ENCODE results near the gene KREMEN2. TPM values are rescaled to one million over a fixed set of nuclear protein-coding genes. Genes with fewer than 3 reads are reported as not detected.

KREMEN2 gene
- total and polyA plus RNA-seq, 9 donors, result 0.18 to 0.57 (median 0.23) TPM; not detected in 5

- Histone ChIP-seq H3K36me3 (no peaks in the 10 kb centered on the region), H3K27me3 (peaks cover 10% of the 10 kb centered on the region), H3K4me3 (no peak overlapping the region), H3K4me1 (ENCODE audit: insufficient read depth) (peaks cover 6% of the 10 kb centered on the region), H3K27ac (no peak overlapping the region), H3K9me3 (no peaks in the 10 kb centered on the region)
- TF ChIP-seq EP300 (IDR thresholded peaks at IDR 0.05) (no peak), POLR2A (IDR thresholded peaks at IDR 0.05) (no peak), CTCF (IDR thresholded peaks at IDR 0.05) (no peak)
- intact Hi-C loops (cut with DNase I), result no loop called here
- 14 to 20% (median 17%) methylated on average over 25 to 28 of the region's 28 CpGs for WGBS, 3 donors
- DNase-seq, result peak in 2 of 5 donors; percentile 11 to 12
Measured at GRCh38 chr16:2962334-2963073, 1.6 kb upstream of the KREMEN2 start.

GRCh38 chr16:2963074-2963722, 877 bp upstream of the KREMEN2 start:
- TF ChIP-seq EP300 (IDR thresholded peaks at IDR 0.05) (no peak), POLR2A (IDR thresholded peaks at IDR 0.05) (no peak), CTCF (IDR thresholded peaks at IDR 0.05) (no peak)
- Histone ChIP-seq H3K27ac (no peak overlapping the region), H3K27me3 (peaks cover 10% of the 10 kb centered on the region), H3K36me3 (no peaks in the 10 kb centered on the region), H3K9me3 (no peaks in the 10 kb centered on the region), H3K4me1 (ENCODE audit: insufficient read depth) (peaks cover 6% of the 10 kb centered on the region), H3K4me3 (peak overlapping the region; percentile 3)
- WGBS, 3 donors, result 0 to 1% (median 1%) methylated on average over 14 to 40 of the region's 40 CpGs
- DNase-seq, result peak in 3 of 5 donors; percentile 18 to 41 (median 28)
- intact Hi-C loops (cut with DNase I), result no loop called here

- DNase-seq, result peak in 1 of 5 donors; percentile 21
- intact Hi-C loops (cut with DNase I), result no loop called here
- Histone ChIP-seq H3K27me3 (peaks cover 11% of the 10 kb centered on the region), H3K9me3 (no peaks in the 10 kb centered on the region), H3K4me1 (ENCODE audit: insufficient read depth) (peaks cover 13% of the 10 kb centered on the region), H3K4me3 (no peak overlapping the region), H3K36me3 (no peaks in the 10 kb centered on the region), H3K27ac (no peak overlapping the region)
- TF ChIP-seq EP300 (IDR thresholded peaks at IDR 0.05) (no peak), CTCF (IDR thresholded peaks at IDR 0.05) (no peak), POLR2A (IDR thresholded peaks at IDR 0.05) (no peak)
- WGBS, 3 donors, result 1 to 2% (median 1%) methylated on average over 19 to 68 of the region's 68 CpGs
Measured at GRCh38 chr16:2964475-2965336, 631 bp downstream of the KREMEN2 start.

GRCh38 chr16:2966043-2966807, 2.1 kb downstream of the KREMEN2 start:
- H3K9me3 ChIP-seq, result no peaks in the 10 kb centered on the region
- TF ChIP-seq EP300 (IDR thresholded peaks at IDR 0.05) (no peak), CTCF (IDR thresholded peaks at IDR 0.05) (no peak), POLR2A (IDR thresholded peaks at IDR 0.05) (no peak)
- DNase-seq, result peak in 1 of 5 donors; percentile 13
- no peak overlapping the region for H3K4me3 ChIP-seq
- no peaks in the 10 kb centered on the region for H3K36me3 ChIP-seq
- peaks cover 13% of the 10 kb centered on the region for H3K4me1 ChIP-seq (ENCODE audit: insufficient read depth)
- H3K27me3 ChIP-seq, result peaks cover 16% of the 10 kb centered on the region
- H3K27ac ChIP-seq, result no peak overlapping the region
- intact Hi-C loops (cut with DNase I), result no loop called here
- 50 to 52% (median 51%) methylated on average over 37 to 39 of the region's 39 CpGs for WGBS, 3 donors

Data from ovary (tissue), 9 donors.